HG03342 (cell line): ENCODE data around the gene ERC1.
"Not testable (repeated sequence)": the region's sequence is repeated elsewhere in the genome, so short reads cannot be mapped to it uniquely, and the experiment has no call there.

Source experiments
- ATAC-seq: cut with Tn5 transposase; IDR thresholded peaks from one replicate; pipeline ENCODE4 v1.9.1; 2021; ENCODE audit warnings: mild to moderate bottlenecking, moderate library complexity; ENCODE audit not compliant: unreplicated experiment

The ERC1 gene

GRCh38 chr12:1069846-1070245 is 78.8 kb downstream of the ERC1 start:
- ATAC-seq = no peak

GRCh38 chr12:1071182-1071581 is 80.2 kb downstream of the ERC1 start:
- ATAC-seq = no peak

GRCh38 chr12:1073652-1074051 is 82.6 kb downstream of the ERC1 start:
- no peak for ATAC-seq

- no peak for ATAC-seq
Observed at GRCh38 chr12:1077036-1077803, 86.2 kb downstream of the ERC1 start.

GRCh38 chr12:1078002-1078401 is 87.0 kb downstream of the ERC1 start:
- no peak for ATAC-seq

GRCh38 chr12:1080520-1081223 is 89.6 kb downstream of the ERC1 start:
- ATAC-seq = no peak

GRCh38 chr12:1083151-1083888 is 92.3 kb downstream of the ERC1 start:
- ATAC-seq = no peak

- no peak for ATAC-seq
Observed at GRCh38 chr12:1083889-1084262, 92.9 kb downstream of the ERC1 start.

DNA sequence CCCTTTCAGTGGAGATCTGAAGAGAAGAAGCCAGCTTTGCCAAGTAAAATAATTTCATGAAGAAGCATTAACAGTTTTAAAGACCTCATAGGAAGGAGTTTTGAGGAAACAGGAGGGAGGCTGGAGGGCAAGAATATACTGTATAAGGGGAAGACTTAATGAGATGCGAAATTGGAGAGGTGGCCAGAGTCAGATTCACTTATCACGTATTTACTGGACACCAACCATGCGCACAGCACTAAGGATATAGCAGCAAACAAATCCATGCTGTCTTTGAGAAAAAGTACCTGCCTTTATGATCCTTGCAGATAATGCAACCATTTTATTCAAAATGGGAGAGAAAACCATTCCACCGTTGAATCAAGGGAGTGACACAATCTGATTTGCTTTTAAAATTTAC is 100.3 kb downstream of the ERC1 start:
- no peak for ATAC-seq

DNA sequence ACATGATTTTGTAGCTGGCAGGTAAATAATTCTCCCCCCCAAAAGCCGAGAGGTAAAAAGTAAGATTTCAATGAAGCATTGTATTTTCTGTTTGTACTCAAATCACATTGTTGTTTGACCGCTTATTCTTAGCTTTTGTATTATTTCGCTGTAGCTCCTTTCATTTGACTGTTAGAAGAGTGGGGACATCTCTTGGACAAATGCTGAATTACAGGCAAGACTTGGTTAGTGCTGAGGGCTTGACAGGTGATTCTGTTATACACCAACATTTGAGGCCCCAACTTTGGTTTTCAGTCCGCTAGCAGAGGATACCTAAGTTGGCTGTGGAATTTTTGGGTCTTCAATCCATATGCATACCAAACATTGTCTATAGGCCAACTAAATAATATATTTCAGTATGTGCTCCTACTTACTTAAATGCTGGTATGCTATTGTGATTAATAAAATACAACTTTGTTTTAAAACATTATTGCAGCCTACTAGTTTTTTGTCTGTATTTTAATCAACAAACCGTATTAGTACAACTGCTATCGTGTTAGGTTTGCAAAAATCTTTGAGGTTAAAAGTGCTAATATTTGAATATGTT is 102.2 kb downstream of the ERC1 start:
- no peak for ATAC-seq

DNA sequence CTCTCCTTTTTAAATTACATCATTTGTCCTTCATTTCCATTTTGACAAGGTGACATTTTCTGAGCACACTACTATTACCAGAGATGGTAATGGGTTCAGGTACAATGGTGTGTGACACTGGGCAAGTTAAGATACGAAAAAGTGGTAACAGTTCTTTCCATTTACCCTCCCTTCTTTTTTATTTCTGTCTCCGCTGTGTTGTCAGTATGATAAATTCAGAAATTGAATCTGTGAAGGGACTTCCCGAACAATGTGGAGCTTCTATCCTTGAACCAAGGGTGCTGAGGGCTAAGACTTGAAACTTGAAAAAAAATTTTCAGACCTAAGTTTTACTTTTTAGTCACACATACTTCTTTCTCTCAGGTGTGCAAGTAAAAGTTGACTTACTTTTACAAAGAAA is 103.7 kb downstream of the ERC1 start:
- ATAC-seq = no peak

GRCh38 chr12:1099158-1099557 is 108.1 kb downstream of the ERC1 start:
- no peak for ATAC-seq

DNA sequence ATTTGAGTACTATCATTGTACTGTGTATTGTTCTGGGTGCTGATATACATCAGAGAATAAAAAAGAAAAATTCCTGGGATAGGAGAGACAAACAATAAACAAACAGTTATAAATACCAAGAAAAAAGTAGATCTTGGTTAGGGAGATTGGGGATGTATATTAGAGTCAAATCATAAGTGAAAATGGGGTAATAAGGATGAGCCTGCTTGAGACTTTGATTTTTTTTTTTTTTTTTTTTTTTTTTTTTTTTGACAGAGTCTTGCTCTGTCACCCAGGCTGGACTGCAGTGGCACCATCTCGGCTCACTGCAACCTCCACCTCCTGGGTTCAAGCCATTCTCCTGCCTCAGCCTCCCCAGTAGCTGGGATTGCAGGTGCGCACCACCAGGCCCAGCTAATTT is 108.6 kb downstream of the ERC1 start:
- ATAC-seq = not testable (repeated sequence)

DNA sequence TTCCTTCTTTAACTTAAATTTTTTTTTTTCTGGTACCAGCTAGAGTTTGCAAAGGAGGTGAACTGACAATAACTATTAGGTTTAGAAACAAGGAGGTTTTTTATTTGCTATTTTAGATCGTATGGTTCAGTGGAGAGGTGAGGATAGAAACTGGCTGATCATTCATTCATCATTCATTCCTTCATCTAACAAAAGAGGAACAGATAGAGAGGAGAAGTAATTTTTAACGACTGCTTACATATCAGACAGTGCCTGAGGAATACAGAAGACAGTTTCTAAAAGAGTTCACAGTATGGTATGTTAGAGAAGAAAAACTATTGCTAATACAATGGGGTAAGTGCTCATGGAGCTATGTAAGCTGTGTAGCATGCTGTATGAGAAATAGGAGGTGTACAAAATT is 111.1 kb downstream of the ERC1 start:
- no peak for ATAC-seq

DNA sequence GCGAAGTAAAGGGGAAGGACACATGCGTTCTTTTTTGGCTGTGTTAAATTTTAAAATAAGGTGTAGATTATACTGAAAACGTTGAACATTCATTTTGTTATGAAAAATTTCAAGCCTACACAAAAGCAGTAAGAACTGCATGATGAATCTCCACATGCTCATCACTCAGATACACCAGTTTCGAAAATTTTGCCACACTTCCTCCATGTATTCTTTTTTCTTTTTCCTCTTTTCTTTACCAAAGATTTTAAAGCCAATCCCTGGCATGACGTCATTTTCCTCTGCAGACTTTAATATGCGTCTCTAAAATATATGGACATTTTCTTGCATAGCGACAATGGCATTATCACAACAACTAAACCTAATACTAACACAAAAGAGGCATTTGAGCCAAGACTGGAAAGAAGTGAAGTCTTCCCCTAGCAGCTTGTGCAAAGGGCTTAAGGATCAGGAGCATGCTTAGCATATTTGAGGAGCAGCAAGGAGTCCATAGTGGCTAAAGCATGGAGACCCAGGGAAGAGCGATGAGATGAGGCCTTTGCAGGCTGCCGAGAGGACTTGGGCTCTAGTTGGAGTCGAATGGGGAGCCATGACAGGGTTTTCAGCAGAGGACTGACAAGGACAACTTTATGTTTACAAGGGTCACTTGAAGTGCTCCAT is 111.9 kb downstream of the ERC1 start:
- ATAC-seq = no peak

GRCh38 chr12:1103632-1104031 is 112.6 kb downstream of the ERC1 start:
- no peak for ATAC-seq

DNA sequence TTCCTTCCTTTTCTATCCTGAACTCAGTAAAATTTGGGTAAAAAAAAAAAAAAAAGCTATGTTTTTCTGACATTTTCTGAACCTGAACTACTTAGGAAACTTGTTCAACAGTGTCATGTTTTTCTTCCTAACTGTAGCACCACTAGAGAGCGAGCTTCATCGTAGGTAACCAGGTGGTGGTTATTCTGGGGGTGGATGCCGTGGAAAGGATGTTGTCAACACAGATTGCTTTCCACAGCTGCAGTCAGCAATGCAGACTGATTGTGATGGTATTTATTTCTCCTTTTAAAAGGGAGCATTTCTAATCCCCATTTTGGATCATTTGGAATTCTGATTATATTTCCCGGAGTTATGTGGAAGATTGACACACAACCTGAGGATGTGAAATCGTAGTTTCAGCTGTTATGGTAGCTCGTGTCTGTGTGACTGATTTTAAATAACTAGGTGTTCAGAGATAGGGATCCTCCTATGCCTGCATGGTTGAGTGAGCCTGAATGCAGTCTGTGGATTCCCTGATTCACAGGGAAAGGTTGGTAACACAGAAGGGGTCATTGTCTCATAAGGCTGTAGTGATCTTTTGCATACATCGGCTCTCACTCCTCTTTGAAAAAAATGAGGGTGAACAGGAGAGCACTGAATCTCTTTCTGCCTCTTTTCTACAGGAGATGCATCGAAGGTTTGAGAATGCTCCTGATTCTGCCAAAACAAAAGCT is 113.2 kb downstream of the ERC1 start:
- ATAC-seq = no peak

GRCh38 chr12:1107669-1108068 is 116.6 kb downstream of the ERC1 start:
- ATAC-seq = no peak

GRCh38 chr12:1108276-1108675 is 117.3 kb downstream of the ERC1 start:
- ATAC-seq = peak; percentile 96

- no peak for ATAC-seq
Observed at GRCh38 chr12:1115484-1116231, 124.6 kb downstream of the ERC1 start.
